Measurements from ENCODE around the gene MED27.

The MED27 gene

GRCh38 chr9:131912671-131913070 lies 167.0 kb downstream of the MED27 start:
- DNase-seq = no peak

GRCh38 chr9:131912069-131912468 lies 167.6 kb downstream of the MED27 start:
- DNase-seq = no peak

GRCh38 chr9:131910572-131910971 lies 169.1 kb downstream of the MED27 start:
- no peak for DNase-seq

- no peak for DNase-seq
Measured at GRCh38 chr9:131905144-131905543, 174.5 kb downstream of the MED27 start.

GRCh38 chr9:131899296-131900228 lies 180.1 kb downstream of the MED27 start:
- no peak for DNase-seq

- DNase-seq = no peak
Measured at GRCh38 chr9:131892902-131893500, 186.7 kb downstream of the MED27 start.

GRCh38 chr9:131892162-131892707 lies 187.4 kb downstream of the MED27 start:
- no peak for DNase-seq

- DNase-seq = no peak
Measured at GRCh38 chr9:131891598-131891997, 188.1 kb downstream of the MED27 start.

GRCh38 chr9:131889437-131890251 lies 190.0 kb downstream of the MED27 start:
- no peak for DNase-seq

GRCh38 chr9:131888923-131889322 lies 190.7 kb downstream of the MED27 start:
- no peak for DNase-seq

GRCh38 chr9:131887680-131888079 lies 192.0 kb downstream of the MED27 start:
- no peak for DNase-seq

- DNase-seq = no peak
Measured at GRCh38 chr9:131886826-131887225, 192.8 kb downstream of the MED27 start.

GRCh38 chr9:131885144-131885609 lies 194.5 kb downstream of the MED27 start:
- no peak for DNase-seq

GRCh38 chr9:131884222-131884621 lies 195.4 kb downstream of the MED27 start:
- DNase-seq = no peak

GRCh38 chr9:131880833-131881583 lies 198.7 kb downstream of the MED27 start:
- DNase-seq = no peak

GRCh38 chr9:131879911-131880290 lies 199.8 kb downstream of the MED27 start:
- DNase-seq = no peak

GRCh38 chr9:131879181-131879910 lies 200.3 kb downstream of the MED27 start:
- no peak for DNase-seq

- no peak for DNase-seq
Measured at GRCh38 chr9:131876486-131876885, 203.2 kb downstream of the MED27 start.

- DNase-seq = no peak
Measured at GRCh38 chr9:131875828-131876485, 203.7 kb downstream of the MED27 start.

- no peak for DNase-seq
Measured at GRCh38 chr9:131874916-131875670, 204.6 kb downstream of the MED27 start.

Measured in CD4-positive, alpha-beta T cell treated with Interleukin-15 for 1 hour (primary cell).